ENCODE data around the gene CCDC83. TPM values are rescaled to one million over a fixed set of nuclear protein-coding genes. Genes with fewer than 3 reads are reported as not detected.

Gene CCDC83
- total and polyA plus RNA-seq, 2 donors (not counting 3 experiments of a cell fraction or from before 2014, with no cell fraction given), result not detected

- Histone ChIP-seq H3K79me2 (ENCODE audit: control insufficient read depth, insufficient read depth, low read length) (no peaks in the 10 kb centered on the region), H3K36me3 (ENCODE audit: control insufficient read depth in 2 of 2, extremely low read depth in 1 of 2, insufficient read depth in 2 of 2, low read length in 2 of 2) (no peaks in the 10 kb centered on the region), H4K20me1 (replicated peaks; ENCODE audit: control insufficient read depth, extremely low read depth, insufficient read depth, low read length) (no peaks in the 10 kb centered on the region), H3K4me1 (ENCODE audit: control insufficient read depth, extremely low read depth, insufficient read depth, low read length) (peaks cover 1% of the 10 kb centered on the region), H3K27me3 (ENCODE audit: control insufficient read depth in 2 of 2, insufficient read depth in 2 of 2, low read length in 2 of 2) (peaks cover 23 to 24% of the 10 kb centered on the region in 2 experiments), H3K27ac (ENCODE audit: insufficient read depth, low read depth, low read length) (no peak overlapping the region), H3K4me3 (replicated peaks in 1 of 3; ENCODE audit: insufficient read depth in 1 of 3, low read depth in 1 of 3, low read length in 3 of 3) (no peak overlapping the region), H3K9ac (replicated peaks; ENCODE audit: extremely low read depth, insufficient read depth, low read length) (no peak overlapping the region), H2AFZ (ENCODE audit: low read depth, low read length) (no peak overlapping the region), H3K4me2 (ENCODE audit: insufficient read depth, low read length) (no peak overlapping the region), H3K9me1 (replicated peaks; ENCODE audit: control insufficient read depth, extremely low read depth, insufficient read depth, low read length) (no peaks in the 10 kb centered on the region), H3K9me3 (replicated peaks; ENCODE audit: control insufficient read depth, insufficient read depth, low read length) (no peaks in the 10 kb centered on the region)
- DNase-seq (ENCODE audit: low read depth, low spot score) (no peak), FAIRE-seq (no peak)
- TF ChIP-seq POLR2A (IDR thresholded peaks at IDR 0.05; ENCODE audit: low read depth, low read length), result no peak
- ChIA-PET CTCF (no interaction called here), POLR2A (no interaction called here)
- no TSS peak for BruUV-seq (replicated peaks)
- intact Hi-C loops (cut with micrococcal nuclease), result no loop called here
- dilution Hi-C loops (cut with MboI; ENCODE audit: extremely low pct_ligation_motif_present, low sequenced_read_pairs), result no loop called here
Observed at GRCh38 chr11:85805387-85805786, 49.8 kb upstream of the CCDC83 start.

GRCh38 chr11:85806016-85806415 lies 49.2 kb upstream of the CCDC83 start:
- dilution Hi-C loops (cut with MboI; ENCODE audit: extremely low pct_ligation_motif_present, low sequenced_read_pairs), result no loop called here
- intact Hi-C loops (cut with micrococcal nuclease), result no loop called here
- H3K4me1 ChIP-seq (ENCODE audit: control insufficient read depth, extremely low read depth, insufficient read depth, low read length), result peaks cover 5% of the 10 kb centered on the region
- ChIA-PET CTCF (no interaction called here), POLR2A (no interaction called here)
- H3K9me1 ChIP-seq (replicated peaks; ENCODE audit: control insufficient read depth, extremely low read depth, insufficient read depth, low read length), result no peaks in the 10 kb centered on the region
- DNase-seq (ENCODE audit: low read depth, low spot score) (no peak), FAIRE-seq (no peak)
- H3K4me2 ChIP-seq (ENCODE audit: insufficient read depth, low read length), result no peak overlapping the region
- H3K4me3 ChIP-seq (replicated peaks in 1 of 3; ENCODE audit: insufficient read depth in 1 of 3, low read depth in 1 of 3, low read length in 3 of 3), result no peak overlapping the region
- no TSS peak for BruUV-seq (replicated peaks)
- TF ChIP-seq CTCF (IDR thresholded peaks at IDR 0.05; ENCODE audit: extremely low read depth in 1 of 2, insufficient read depth in 1 of 2, low read depth in 1 of 2, low read length in 2 of 2) (no peak), EZH2 (IDR thresholded peaks at IDR 0.05; ENCODE audit: borderline replicate concordance, low read depth, low read length, severe bottlenecking) (no peak), POLR2AphosphoS5 (IDR thresholded peaks at IDR 0.05; ENCODE audit: insufficient read depth, low read depth, low read length) (no peak), MAX (IDR thresholded peaks at IDR 0.05; ENCODE audit: insufficient read depth, insufficient read length) (no peak), MYC (IDR thresholded peaks at IDR 0.05; ENCODE audit: low read depth, low read length) (no peak), JUN (IDR thresholded peaks at IDR 0.05; ENCODE audit: borderline replicate concordance, insufficient read depth, insufficient read length, low read depth) (no peak), POLR2A (IDR thresholded peaks at IDR 0.05; ENCODE audit: low read depth, low read length) (no peak)
- H3K27ac ChIP-seq (ENCODE audit: insufficient read depth, low read depth, low read length), result no peak overlapping the region
- H3K9ac ChIP-seq (replicated peaks; ENCODE audit: extremely low read depth, insufficient read depth, low read length), result no peak overlapping the region
- H3K79me2 ChIP-seq (ENCODE audit: control insufficient read depth, insufficient read depth, low read length), result no peaks in the 10 kb centered on the region
- H3K36me3 ChIP-seq (ENCODE audit: control insufficient read depth in 2 of 2, extremely low read depth in 1 of 2, insufficient read depth in 2 of 2, low read length in 2 of 2), result no peaks in the 10 kb centered on the region
- H2AFZ ChIP-seq (ENCODE audit: low read depth, low read length), result no peak overlapping the region
- no peaks in the 10 kb centered on the region for H3K9me3 ChIP-seq (replicated peaks; ENCODE audit: control insufficient read depth, insufficient read depth, low read length)
- H4K20me1 ChIP-seq (replicated peaks; ENCODE audit: control insufficient read depth, extremely low read depth, insufficient read depth, low read length), result no peaks in the 10 kb centered on the region
- peaks cover 20 to 26% of the 10 kb centered on the region in 2 experiments for H3K27me3 ChIP-seq (ENCODE audit: control insufficient read depth in 2 of 2, insufficient read depth in 2 of 2, low read length in 2 of 2)

Data from endothelial cell of umbilical vein (primary cell).